Thyroid gland (tissue), 4 donors: ENCODE data around the gene GPC6. TPM values are rescaled to one million over a fixed set of nuclear protein-coding genes. Genes with fewer than 3 reads are reported as not detected.

Experiments
- DNase-seq, 2 donors: peaks; one replicate each; pipeline ENCODE4 v3.0.0-alpha.2; 2019
- H3K27ac ChIP-seq, 3 donors: fragments of 200-600 bp; sonication (generic); 1 replicate in 2 of 3; 2 replicates in 1 of 3; pipeline ENCODE4 v1.5.1; 2016 to 2019; ENCODE audit warnings: mild to moderate bottlenecking in 1 of 3, moderate library complexity in 1 of 3
- H3K27me3 ChIP-seq: fragments of 200-600 bp; sonication (generic); one replicate; pipeline ENCODE4 v1.5.1; 2019
- H3K36me3 ChIP-seq, 2 donors: fragments of 200-600 bp; sonication (generic); one replicate each; pipeline ENCODE4 v1.5.1; 2016 to 2019
- H3K4me1 ChIP-seq, 2 donors: fragments of 200-600 bp; sonication (generic); one replicate each; pipeline ENCODE4 v1.5.1; 2017 to 2019
- H3K4me3 ChIP-seq, 3 donors: fragments of 200-600 bp; sonication (generic); replicated peaks in 1 of 3; 1 replicate in 2 of 3; 2 replicates in 1 of 3; pipeline ENCODE4 v1.5.1; 2016; ENCODE audit warnings: mild to moderate bottlenecking in 1 of 3
- H3K9me3 ChIP-seq: fragments of 200-600 bp; sonication (generic); one replicate; pipeline ENCODE4 v1.5.1; 2017
- CTCF ChIP-seq, 6 experiments: fragments of 200-600 bp in 3 of 6; fragments of 450-650 bp in 3 of 6; sonication (generic) in 3 of 6; IDR thresholded peaks; one replicate each; pipeline ENCODE4 v1.5.1; 2016 to 2019; ENCODE audit warnings: antibody characterized with exemption in 6 of 6, mild to moderate bottlenecking in 2 of 6, inconsistent platforms in 1 of 6, moderate library complexity in 1 of 6
- POLR2A ChIP-seq, 2 donors: fragments of 450-650 bp; IDR thresholded peaks; one replicate each; pipeline ENCODE4 v1.6.1; 2017; ENCODE audit warnings: antibody characterized with exemption in 2 of 2, mild to moderate bottlenecking in 2 of 2, moderate library complexity in 1 of 2
- WGBS, 2 donors: methylation state at CpG; one replicate each; pipeline ENCODE4 v1.1.5; 2017; 5-methylcytosine and 5-hydroxymethylcytosine counted together
- intact Hi-C: fragments of 100-400 bp; cut with DNase I; formaldehyde crosslinking; loops from one replicate; pipeline ENCODE4 v1.15.1; 2023
- total RNA-seq, 4 donors: library from RNA; depleted of rRNA; stranded (reverse); fragments of >200 nt; gene quantifications; one replicate each; pipeline ENCODE4 v1.2.3, GENCODE V29; 2016

GPC6 gene
- total RNA-seq, 4 donors from 2014 or later: 2.8 to 13.4 (median 7.5) TPM

DNA sequence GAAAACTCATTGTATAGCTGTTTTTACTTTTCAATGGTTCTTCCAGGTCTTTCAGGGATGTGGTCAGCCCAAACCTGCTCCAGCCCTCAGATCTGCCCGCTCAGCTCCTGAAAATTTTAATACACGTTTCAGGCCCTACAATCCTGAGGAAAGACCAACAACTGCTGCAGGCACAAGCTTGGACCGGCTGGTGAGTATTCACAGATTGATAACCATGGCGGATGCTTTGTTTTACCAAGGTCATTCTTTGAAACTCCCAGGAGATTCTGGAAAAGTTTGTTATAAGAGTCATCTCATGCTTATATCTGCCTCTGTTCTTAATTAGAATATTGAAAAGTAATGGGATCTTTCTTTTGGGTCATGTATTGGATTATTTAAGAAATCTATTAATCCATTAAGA, 1079.3 kb downstream of the GPC6 start:
- no peak for TF ChIP-seq POLR2A (IDR thresholded peaks at IDR 0.05)
- TF ChIP-seq CTCF (IDR thresholded peaks at IDR 0.05): no peak
- 85% methylated on average over 4 of the region's 4 CpGs for whole genome bisulfite sequencing, 2 donors
- DNase-seq: no peak
- H3K4me3 ChIP-seq: no peak overlapping the region
- no peaks in the 10 kb centered on the region for H3K9me3 ChIP-seq
- H3K27ac ChIP-seq: no peak overlapping the region
- no peaks in the 10 kb centered on the region for H3K36me3 ChIP-seq
- intact Hi-C loops: no loop called here
- no peaks in the 10 kb centered on the region for H3K27me3 ChIP-seq
- no peaks in the 10 kb centered on the region for H3K4me1 ChIP-seq

DNA sequence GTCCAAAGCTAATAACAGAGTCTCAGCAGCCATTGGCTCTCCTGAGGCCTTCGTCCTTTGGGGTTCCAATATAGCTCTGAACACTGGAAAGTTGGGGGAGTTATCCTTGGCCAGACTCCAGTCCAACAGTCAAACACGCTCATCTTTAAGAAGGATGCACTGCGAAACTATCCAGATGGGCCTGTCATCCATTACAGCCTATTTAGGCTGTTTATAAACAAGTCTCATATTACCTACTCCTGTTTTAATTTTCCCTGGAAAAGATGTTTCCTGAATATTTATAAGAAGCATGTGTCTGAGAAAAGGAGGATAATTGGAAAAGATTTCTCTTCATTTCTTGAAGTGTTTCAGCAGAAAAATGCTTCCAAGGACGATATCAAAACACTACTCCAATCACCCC, 1082.2 kb downstream of the GPC6 start:
- WGBS, 2 donors: 89 to 94% methylated on average over 4 of the region's 4 CpGs
- intact Hi-C loops: no loop called here
- no peak overlapping the region for H3K27ac ChIP-seq
- no peaks in the 10 kb centered on the region for H3K27me3 ChIP-seq
- H3K9me3 ChIP-seq: no peaks in the 10 kb centered on the region
- H3K36me3 ChIP-seq: no peaks in the 10 kb centered on the region
- no peak overlapping the region for H3K4me3 ChIP-seq
- no peaks in the 10 kb centered on the region for H3K4me1 ChIP-seq
- DNase-seq: no peak
- TF ChIP-seq POLR2A (IDR thresholded peaks at IDR 0.05) (no peak), CTCF (IDR thresholded peaks at IDR 0.05) (no peak)

DNA sequence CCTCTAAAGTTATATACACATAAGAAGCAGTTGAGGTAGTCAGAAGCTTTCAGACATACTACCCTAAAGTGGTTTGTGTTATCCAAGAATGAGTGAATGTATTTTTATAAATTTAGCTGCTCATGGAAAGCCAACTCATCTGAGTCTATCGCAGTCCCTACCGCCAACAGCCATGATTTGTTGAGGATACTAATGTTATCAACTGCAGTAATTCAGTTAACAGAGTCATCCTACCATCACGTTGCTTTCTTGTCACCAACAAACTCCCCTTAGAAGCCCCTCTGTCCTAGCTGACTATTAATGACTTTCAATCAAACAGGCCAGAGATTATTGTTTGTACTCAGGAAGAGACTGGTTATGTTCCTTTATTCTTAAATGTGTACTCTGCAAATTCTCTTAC, 1083.0 kb downstream of the GPC6 start:
- no peak overlapping the region for H3K27ac ChIP-seq
- no peaks in the 10 kb centered on the region for H3K9me3 ChIP-seq
- no peaks in the 10 kb centered on the region for H3K36me3 ChIP-seq
- no peaks in the 10 kb centered on the region for H3K27me3 ChIP-seq
- intact Hi-C loops: no loop called here
- 92 to 97% methylated on average over 3 of the region's 3 CpGs for WGBS, 2 donors
- no peaks in the 10 kb centered on the region for H3K4me1 ChIP-seq
- no peak overlapping the region for H3K4me3 ChIP-seq
- TF ChIP-seq POLR2A (IDR thresholded peaks at IDR 0.05): no peak
- TF ChIP-seq CTCF (IDR thresholded peaks at IDR 0.05): no peak
- no peak for DNase-seq

DNA sequence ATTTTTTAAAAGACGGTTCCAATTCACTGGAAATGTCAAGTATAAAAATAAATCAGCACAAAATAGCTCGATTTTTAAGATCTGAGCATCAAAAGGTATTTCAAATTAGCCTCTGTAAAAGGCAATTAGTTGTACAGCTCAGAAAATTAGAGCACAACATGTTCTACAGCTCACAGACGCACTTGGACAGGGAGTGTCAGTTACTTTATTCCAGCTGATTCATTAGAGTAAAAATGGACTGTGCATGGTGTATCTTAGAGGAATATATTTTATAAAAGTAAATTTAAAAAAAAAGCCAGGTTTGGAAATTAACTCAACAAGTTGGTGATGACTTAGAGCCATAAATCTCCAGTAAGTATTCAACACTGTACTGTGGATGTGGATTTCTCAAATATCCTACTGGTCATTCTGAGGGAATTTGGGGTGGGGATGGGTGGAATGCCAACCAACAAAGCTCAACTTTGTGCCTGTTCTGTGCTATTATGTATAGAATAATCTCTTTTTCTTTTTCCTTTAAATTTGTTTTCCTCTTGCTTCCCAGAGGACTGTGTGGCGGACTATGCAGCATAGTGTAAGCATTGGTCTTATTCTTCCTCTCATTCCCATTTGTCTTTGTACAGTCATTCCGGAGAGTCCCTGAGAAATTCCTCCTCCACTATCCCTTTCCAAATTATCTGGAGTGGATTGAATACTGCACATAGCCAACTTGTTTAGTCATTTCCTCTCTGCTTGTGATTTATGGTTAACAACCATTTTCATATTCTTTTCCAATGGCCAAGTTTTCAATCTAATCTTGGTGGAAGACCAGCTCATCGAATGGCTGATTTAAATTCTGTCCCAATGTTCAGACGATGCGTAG, 1083.6 kb downstream of the GPC6 start:
- WGBS, 2 donors: 76 to 84% methylated on average over 8 of the region's 8 CpGs
- no peaks in the 10 kb centered on the region for H3K36me3 ChIP-seq
- H3K9me3 ChIP-seq: no peaks in the 10 kb centered on the region
- no peak for DNase-seq
- no peaks in the 10 kb centered on the region for H3K27me3 ChIP-seq
- no peak overlapping the region for H3K27ac ChIP-seq
- no peak overlapping the region for H3K4me3 ChIP-seq
- intact Hi-C loops: no loop called here
- no peaks in the 10 kb centered on the region for H3K4me1 ChIP-seq
- TF ChIP-seq CTCF (IDR thresholded peaks at IDR 0.05): no peak
- no peak for TF ChIP-seq POLR2A (IDR thresholded peaks at IDR 0.05)

DNA sequence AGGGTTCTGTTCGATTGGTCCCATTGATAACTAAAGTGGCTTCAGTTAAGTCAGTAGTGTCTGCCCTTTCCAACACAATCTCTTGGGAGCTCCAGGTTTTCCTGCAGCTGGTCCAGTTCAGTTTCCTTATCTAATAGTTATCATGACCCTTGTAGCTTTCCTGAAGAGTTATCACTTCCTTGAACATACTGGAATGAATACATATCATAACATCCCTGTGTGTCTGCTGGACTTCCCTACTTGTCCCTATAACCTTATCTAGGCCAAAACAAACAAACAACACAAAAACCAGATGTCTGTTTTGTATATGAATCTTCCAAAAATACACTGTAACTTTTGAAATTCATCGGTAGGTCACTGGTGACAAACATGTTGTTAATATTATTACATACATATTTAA, 1085.3 kb downstream of the GPC6 start:
- Histone ChIP-seq H3K9me3 (no peaks in the 10 kb centered on the region), H3K27ac (no peak overlapping the region), H3K27me3 (no peaks in the 10 kb centered on the region), H3K4me3 (no peak overlapping the region), H3K36me3 (no peaks in the 10 kb centered on the region), H3K4me1 (no peaks in the 10 kb centered on the region)
- no peak for DNase-seq
- TF ChIP-seq CTCF (IDR thresholded peaks at IDR 0.05): no peak
- no peak for TF ChIP-seq POLR2A (IDR thresholded peaks at IDR 0.05)
- 57 to 68% methylated on average over 2 of the region's 2 CpGs for WGBS, 2 donors
- intact Hi-C loops: no loop called here
